ENCODE data around the gene LRRC8A. TPM values are rescaled to one million over a fixed set of nuclear protein-coding genes. Genes with fewer than 3 reads are reported as not detected.

Gene LRRC8A
- total and polyA plus RNA-seq, 2 of the 13 experiments (the other 11 are each of a cell fraction or from before 2014, with no cell fraction given): 16.1 to 40.6 TPM

GRCh38 chr9:128887049-128887448, 5.1 kb downstream of the LRRC8A start:
- no peak for DNase-seq (ENCODE audit: low spot score)
- no peak for FAIRE-seq
- intact Hi-C loops (cut with micrococcal nuclease; ENCODE audit: unreplicated experiment) (no loop called here), in situ Hi-C loops (cut with HindIII; ENCODE audit: extremely low pct_ligation_motif_present, low pct_unique_long_range_greater_than_20kb) (no loop called here)
- H3K9me3 ChIP-seq (ENCODE audit: low read length): no peaks in the 10 kb centered on the region
- H3K36me3 ChIP-seq (replicated peaks in 1 of 2; ENCODE audit: control insufficient read depth in 1 of 2, insufficient read depth in 2 of 2, low read length in 2 of 2): peaks cover 14 to 53% of the 10 kb centered on the region in 2 experiments; a peak in 4 of 5 replicates
- peaks cover 22% of the 10 kb centered on the region for H3K4me1 ChIP-seq (ENCODE audit: insufficient read depth, low read length)
- no TSS peak for BruUV-seq (replicated peaks)
- no peaks in the 10 kb centered on the region for H4K20me1 ChIP-seq (ENCODE audit: insufficient read depth, low read length)
- 96% methylated on average over 3 of the region's 3 CpGs for WGBS (ENCODE audit: low lambda C conversion rate)
- TF ChIP-seq THAP7 (CRISPR knock-in tag; IDR thresholded peaks at IDR 0.05): no peak
- TF ChIP-seq ZNF547 (CRISPR knock-in tag; IDR thresholded peaks at IDR 0.05): no peak
- TF ChIP-seq ZBTB21 (CRISPR knock-in tag; IDR thresholded peaks at IDR 0.05): no peak
- no peak for TF ChIP-seq KAT8 (CRISPR knock-in tag; IDR thresholded peaks at IDR 0.05)
- no peak for TF ChIP-seq CEBPZ (IDR thresholded peaks at IDR 0.05; ENCODE audit: low read length)
- no peak for TF ChIP-seq ZNF768 (CRISPR knock-in tag; IDR thresholded peaks at IDR 0.05)
- no peak for TF ChIP-seq DRAP1 (CRISPR knock-in tag; IDR thresholded peaks at IDR 0.05)
- no peak for TF ChIP-seq ZNF607 (CRISPR knock-in tag; IDR thresholded peaks at IDR 0.05; ENCODE audit: borderline replicate concordance)
- TF ChIP-seq NCOR1 (IDR thresholded peaks at IDR 0.05; ENCODE audit: borderline replicate concordance, low read length): no peak
- ChIA-PET CTCF (ENCODE audit: low intra/inter-chr PET ratio, low total read pairs) (no interaction called here), POLR2A (no interaction called here)
- H3K27ac ChIP-seq (ENCODE audit: extremely low read length, insufficient read depth, low read length): no peak overlapping the region
- H3K4me2 ChIP-seq (ENCODE audit: low read depth, low read length): no peak overlapping the region
- no peak for ATAC-seq
- no peak overlapping the region for H3K9ac ChIP-seq (ENCODE audit: insufficient read depth, low read depth, low read length)
- H2AFZ ChIP-seq (ENCODE audit: low read length): no peak overlapping the region
- no peaks in the 10 kb centered on the region; a peak in 1 of 5 replicates for H3K27me3 ChIP-seq (ENCODE audit: control insufficient read depth in 1 of 2, insufficient read depth in 2 of 2, low read length in 2 of 2)
- peaks cover 59% of the 10 kb centered on the region for H3K79me2 ChIP-seq (ENCODE audit: insufficient read depth, low read length)
- H3K4me3 ChIP-seq (replicated peaks in 1 of 3; ENCODE audit: insufficient read depth in 1 of 3, low read depth in 2 of 3, low read length in 3 of 3): no peak overlapping the region
